Activated CD8-positive, alpha-beta memory T cell treated with anti-CD3 and anti-CD28 coated beads, Interleukin-2, amount 50 U/mL, for 24 hours (primary cell): ENCODE results near the gene FAM13A.

Experiments used
- DNase-seq: peaks from one replicate; pipeline ENCODE4 v3.0.0-alpha.2; 2020; ENCODE audit errors: extremely low read depth

Gene FAM13A

GRCh38 chr4:88747351-88747750 is 309.6 kb downstream of the FAM13A start:
- DNase-seq, result no peak

- DNase-seq, result no peak
These were observed 310.8 kb downstream of the FAM13A start for GRCh38 chr4:88746206-88746605.

DNA sequence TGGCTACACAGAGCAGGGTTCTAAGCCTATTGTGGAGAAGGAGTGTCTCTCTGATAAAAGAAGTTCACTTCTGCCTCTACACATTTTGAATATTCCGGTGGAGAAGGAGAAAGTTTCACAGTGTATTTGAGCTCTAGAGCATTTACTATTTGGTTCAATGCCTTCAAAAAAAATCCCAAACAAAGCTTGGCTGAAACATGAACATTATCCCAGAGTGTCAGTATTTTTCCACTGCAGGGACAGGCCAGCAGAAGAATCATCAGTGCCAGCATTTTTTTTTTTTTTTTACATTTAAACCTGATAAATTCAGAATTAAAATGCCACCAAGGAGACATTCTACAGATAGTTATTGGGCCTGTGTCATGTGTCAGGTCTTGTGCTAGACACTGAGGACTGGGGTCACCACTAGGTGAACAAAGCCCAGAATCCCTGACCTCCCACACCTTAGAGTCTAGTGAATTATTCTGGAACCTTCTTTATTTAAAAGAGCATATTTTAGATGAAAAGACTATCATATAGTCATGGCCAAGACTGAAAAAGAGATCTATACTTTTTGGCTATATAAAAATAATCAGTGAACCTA is 311.3 kb downstream of the FAM13A start:
- no peak for DNase-seq

DNA sequence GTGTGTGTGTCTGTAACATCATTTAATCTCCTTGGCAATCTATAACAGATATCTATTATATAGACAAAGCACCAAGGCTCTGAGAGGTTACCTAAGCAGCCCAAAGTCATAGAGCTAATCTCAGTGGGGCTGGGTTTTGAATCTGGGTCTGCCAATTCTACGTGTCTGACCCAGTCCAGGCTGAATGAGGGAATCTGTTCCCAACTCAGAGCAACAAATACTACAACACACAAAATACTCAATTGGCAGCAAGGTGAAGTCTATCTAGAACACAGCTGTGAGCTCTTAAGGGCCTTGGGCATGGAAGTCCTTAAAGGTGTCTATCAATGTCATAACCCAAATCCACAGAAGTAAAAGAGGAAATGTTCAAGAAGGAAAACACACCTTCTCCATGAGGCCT is 311.8 kb downstream of the FAM13A start:
- DNase-seq, result no peak

DNA sequence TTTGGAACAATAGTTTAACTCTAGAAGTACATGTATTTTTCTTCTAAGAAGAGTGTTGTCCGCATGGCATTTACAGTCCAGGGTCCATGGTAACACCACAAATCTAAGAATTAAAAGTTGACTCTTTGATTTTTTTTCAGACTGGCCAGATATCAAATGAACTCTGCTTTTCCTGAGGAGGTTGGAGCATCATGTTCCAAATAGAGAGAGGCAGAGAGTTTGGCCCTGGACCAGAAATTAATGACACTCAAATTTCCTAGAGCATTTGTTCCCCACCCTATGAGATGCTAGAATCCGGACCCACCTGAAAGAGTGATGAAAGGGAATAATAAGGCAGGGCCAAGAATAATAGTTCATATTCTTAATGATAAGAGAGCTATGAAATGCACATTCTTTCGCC is 312.4 kb downstream of the FAM13A start:
- no peak for DNase-seq

GRCh38 chr4:88743696-88744095 is 313.3 kb downstream of the FAM13A start:
- no peak for DNase-seq

- no peak for DNase-seq
These were observed 314.4 kb downstream of the FAM13A start for GRCh38 chr4:88742561-88742960.

DNA sequence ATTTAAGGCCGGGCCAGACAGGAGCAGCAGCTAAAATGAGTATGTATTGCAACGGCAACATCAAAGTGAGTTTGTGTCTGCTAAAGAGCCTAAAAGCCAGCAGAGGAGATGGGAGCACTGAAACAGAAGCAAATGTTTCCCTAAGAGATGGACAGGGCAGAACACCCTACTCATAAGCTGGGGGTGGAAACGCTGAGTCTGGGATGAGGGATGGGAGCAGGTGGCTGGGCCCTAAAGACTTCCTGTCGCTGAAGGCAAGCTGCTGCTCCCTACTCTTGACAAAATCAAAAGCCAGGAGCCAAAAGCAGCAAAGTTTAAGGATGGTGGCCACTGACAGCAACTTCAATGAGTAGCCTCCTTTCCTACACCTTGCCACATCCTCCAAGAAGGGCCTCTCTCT is 318.8 kb downstream of the FAM13A start:
- DNase-seq, result no peak

DNA sequence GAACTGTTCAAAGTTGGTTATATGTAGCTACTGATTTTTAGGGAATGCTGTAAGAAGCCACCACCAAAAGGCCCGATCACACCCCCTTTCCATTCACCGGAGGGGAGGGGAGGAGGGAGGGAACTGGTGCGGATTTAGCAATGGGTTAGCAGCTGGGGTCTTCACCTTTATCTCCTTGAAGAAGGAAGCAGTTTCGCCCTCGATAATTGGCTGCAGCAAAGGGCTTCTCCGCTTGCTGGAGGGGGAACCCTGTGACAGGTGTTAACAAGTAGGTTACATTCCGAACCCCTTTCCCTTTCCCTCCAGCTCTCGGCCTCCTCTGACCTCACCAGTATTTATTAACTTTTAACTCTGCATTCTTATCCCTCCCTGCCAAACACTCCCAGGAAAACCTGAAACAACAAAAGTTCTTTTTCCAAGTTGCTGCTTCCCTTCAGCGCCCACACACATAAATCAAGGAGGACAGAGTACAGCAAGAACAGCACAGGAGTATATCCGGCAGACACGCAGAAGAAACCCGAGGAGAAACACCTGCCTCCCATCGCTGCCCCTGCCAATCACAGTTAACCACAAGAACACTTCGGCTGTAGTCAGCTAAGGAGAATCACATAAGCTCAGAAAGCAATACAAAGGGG is 319.6 kb downstream of the FAM13A start:
- no peak for DNase-seq

DNA sequence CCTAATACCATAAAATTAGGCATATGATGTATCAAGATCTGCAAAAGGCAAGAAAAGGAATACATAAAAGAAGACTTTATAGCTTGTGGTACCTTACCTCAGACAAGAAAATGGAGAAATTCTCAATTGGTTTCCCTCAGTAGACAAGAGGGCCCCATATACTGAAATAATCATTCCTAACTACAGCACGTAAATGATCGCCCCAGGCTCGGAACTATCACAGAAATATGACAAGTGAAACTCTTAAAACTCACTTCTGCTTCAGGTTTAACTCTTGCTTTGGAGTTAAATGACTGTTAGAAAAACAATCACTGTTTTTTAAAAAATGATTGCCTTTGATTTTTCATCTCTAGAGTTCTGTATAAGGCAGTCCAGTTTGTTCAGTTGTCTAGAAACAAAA is 320.7 kb downstream of the FAM13A start:
- DNase-seq, result no peak

- DNase-seq, result no peak
These were observed 321.4 kb downstream of the FAM13A start for GRCh38 chr4:88735564-88735963.

GRCh38 chr4:88734403-88734949 is 322.5 kb downstream of the FAM13A start:
- no peak for DNase-seq

DNA sequence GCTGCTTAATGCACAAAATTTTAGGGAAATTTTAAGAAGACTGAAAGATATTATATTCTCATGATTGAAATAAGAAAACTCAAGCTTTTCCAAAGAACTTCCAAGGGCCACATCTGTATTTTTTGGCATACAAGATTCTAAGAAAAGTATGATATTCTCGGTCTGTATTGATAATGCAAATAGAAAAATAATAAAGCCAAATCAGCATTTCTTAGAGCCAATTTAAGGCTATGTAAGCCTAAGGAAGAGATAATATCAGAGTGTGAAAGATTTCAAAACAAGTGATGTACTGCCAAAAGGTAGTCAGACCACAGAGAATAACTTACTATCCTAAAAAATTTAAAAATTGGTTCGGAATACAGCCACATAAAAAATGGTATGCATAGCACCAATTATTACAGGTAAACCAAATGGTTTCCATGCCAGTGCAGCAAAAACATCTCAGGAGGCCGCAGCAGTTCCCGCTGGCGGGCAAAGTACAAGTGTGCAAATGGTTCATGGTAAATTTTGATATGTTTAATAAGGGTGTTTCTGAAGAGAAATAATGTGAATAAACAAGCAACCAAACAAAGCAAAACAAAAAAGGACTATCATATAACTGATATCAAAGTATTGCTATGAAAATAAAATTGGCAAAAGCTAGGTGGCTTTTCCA is 324.1 kb downstream of the FAM13A start:
- no peak for DNase-seq

GRCh38 chr4:88731381-88731780 is 325.6 kb downstream of the FAM13A start:
- DNase-seq, result no peak

DNA sequence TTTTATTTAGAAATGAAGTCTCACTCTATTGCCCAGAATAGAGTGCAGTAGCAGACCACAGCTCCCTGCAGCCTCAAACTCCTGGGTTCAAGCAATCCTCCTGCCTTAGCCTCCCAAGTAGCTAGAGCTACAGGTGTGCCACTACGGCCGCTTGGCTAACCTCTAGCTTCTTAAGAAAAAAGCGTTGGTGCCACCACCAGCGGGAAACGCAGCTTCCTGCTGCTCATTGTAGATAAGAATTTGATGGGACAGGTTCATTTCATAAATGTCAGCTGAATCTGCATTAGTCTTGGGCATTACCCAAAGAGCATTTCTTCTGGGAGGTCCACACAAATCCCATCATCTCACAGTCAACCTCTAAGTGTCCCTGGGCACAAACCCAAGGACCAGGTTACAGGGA is 326.2 kb downstream of the FAM13A start:
- no peak for DNase-seq

DNA sequence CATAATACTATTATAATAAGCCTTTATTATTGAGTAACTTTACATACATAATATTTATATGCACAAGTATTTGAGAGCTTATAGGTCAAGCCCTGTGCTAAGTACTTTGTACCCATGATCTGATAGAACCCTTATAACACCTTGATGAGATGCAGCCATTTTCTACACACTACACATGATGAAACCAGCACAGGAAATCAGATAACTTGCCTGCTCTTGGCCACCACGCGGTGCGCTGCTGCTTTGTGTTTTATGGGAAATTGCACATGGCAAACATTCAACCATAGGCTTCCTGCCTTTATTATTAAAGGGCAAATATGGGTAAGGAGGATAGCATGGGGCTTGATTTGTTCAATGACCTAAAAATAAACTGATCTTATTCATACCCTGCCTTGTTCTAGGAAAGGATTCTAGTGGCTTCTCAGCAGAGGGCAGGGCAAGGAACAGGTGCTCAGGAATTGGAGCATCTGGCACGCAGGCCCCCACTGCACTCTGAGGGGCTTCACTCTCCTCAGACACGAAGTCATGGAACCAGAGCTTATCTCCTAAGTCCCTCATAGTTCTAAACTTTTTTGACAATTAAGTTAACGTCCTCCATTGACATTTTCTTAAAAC is 327.7 kb downstream of the FAM13A start:
- no peak for DNase-seq

DNA sequence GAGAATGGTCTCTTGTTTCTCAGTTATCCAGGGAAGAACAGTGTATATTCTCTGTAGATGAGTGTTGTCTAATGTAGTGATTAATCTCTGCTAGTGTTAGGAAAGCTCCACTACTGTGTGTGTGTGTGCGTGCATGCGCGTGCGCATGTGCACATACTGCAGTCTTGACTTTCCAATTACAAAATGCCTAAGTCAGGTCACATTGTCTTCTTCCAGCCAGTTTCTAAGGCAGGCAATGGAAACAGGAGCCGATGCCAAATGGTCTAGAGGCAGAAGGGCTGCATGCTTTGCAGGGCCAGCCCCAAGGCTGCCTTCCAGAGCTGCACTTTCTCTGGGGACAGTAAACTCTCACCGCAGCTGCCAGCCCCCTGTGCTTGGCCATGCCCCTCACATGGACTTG is 328.8 kb downstream of the FAM13A start:
- DNase-seq, result no peak

DNA sequence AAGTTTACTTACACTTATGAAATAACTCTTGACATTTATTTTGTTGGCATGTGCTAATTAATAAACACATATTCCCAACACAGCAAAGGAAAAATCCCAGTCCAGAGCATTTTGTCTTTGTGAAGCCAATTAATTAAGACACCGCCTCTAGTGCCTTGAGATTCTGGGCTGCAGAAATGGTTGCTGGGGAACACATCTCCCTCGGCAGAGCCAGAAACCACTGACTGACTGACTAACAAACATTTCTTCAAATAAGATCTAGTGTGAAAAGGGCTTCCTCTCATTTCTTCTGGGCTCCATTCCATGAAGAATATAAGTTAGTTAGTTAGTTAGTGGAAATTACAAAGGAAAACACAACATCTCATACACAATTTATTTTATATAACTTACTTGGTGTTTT is 331.0 kb downstream of the FAM13A start:
- DNase-seq, result no peak

DNA sequence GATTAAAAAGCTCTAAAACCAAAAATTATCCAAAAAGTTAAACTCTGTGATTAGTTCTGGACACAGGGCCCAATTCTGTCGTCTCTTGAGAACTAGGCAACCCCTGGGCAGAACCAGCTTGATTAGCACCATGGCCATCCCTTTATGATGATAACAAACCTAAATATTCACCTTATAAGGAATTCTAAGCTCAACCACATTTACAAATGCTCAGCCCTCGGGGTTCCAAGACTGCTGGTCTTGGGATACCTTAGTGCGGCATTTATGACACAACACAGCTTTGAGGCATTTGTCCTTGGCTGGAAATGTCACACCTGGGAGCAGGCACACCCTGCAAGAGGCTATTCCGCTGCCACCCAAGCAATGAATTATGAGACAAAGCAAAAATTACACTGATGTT is 331.8 kb downstream of the FAM13A start:
- DNase-seq, result no peak

- DNase-seq, result no peak
These were observed 332.6 kb downstream of the FAM13A start for GRCh38 chr4:88724406-88724805.

- DNase-seq, result no peak
These were observed 334.2 kb downstream of the FAM13A start for GRCh38 chr4:88722828-88723227.

- no peak for DNase-seq
These were observed 334.7 kb downstream of the FAM13A start for GRCh38 chr4:88722276-88722780.
